Stomach (tissue), 4 donors: ENCODE measurements around the gene PIGL.

Experiments
- CTCF ChIP-seq, 7 experiments: fragments of 450-650 bp in 4 of 7; fragments of 200-600 bp in 3 of 7; sonication (generic) in 3 of 7; IDR thresholded peaks; one replicate each; pipeline ENCODE4 v1.5.1; 2016 to 2019; ENCODE audit warnings: antibody characterized with exemption in 7 of 7, control low read depth in 2 of 7, mild to moderate bottlenecking in 1 of 7
- POLR2A ChIP-seq, 4 donors: fragments of 450-650 bp; IDR thresholded peaks; one replicate each; pipeline ENCODE4 v1.6.1; 2016; ENCODE audit warnings: antibody characterized with exemption in 4 of 4, control low read depth in 2 of 4, mild to moderate bottlenecking in 1 of 4, moderate library complexity in 1 of 4

- TF ChIP-seq CTCF (IDR thresholded peaks at IDR 0.05) = no peak
- TF ChIP-seq POLR2A (IDR thresholded peaks at IDR 0.05) = no peak
Measured at GRCh38 chr17:16272111-16272840, 55.3 kb downstream of the PIGL start.
